ENCODE results near the gene OR2J1.
"Not testable (repeated sequence)": the region's sequence is repeated elsewhere in the genome, so short reads cannot be mapped to it uniquely, and the experiment has no call there.

The OR2J1 gene

GRCh38 chr6:29097803-29098202 lies 1.5 kb upstream of the OR2J1 start:
- Histone ChIP-seq H3K27me3 (ENCODE audit: control insufficient read depth in 1 of 2, insufficient read depth in 1 of 2, low read length in 2 of 2) (no peaks in the 10 kb centered on the region), H3K18ac (ENCODE audit: low read depth in 1 of 2, low read length in 2 of 2) (no peak overlapping the region), H3K14ac (ENCODE audit: low read length in 2 of 2) (no peak overlapping the region), H2BK120ac (ENCODE audit: low read depth, low read length) (no peak overlapping the region), H3K4me2 (ENCODE audit: low read length, poor library complexity, severe bottlenecking) (no peak overlapping the region), H2BK5ac (ENCODE audit: low read depth, low read length, poor library complexity, severe bottlenecking) (no peak overlapping the region), H4K8ac (ENCODE audit: low read length) (no peak overlapping the region), H2AK5ac (ENCODE audit: low read length, severe bottlenecking) (no peak overlapping the region), H4K91ac (ENCODE audit: low read length) (no peak overlapping the region), H3K4me1 (ENCODE audit: control insufficient read depth, insufficient read depth, low read depth, low read length) (no peaks in the 10 kb centered on the region), H3K9ac (ENCODE audit: low read length) (no peak overlapping the region), H2BK15ac (ENCODE audit: low read depth, poor library complexity, severe bottlenecking) (no peak overlapping the region), H3K4me3 (ENCODE audit: insufficient read depth in 1 of 2, low read depth in 1 of 2, low read length in 2 of 2) (no peak overlapping the region), H2BK12ac (ENCODE audit: low read length in 2 of 2) (no peak overlapping the region), H3K9me3 (ENCODE audit: control insufficient read depth, low read length) (no peaks in the 10 kb centered on the region), H3K27ac (ENCODE audit: low read length, poor library complexity, severe bottlenecking) (no peak overlapping the region), H3K23ac (ENCODE audit: low read length in 2 of 2) (no peak overlapping the region), H2AFZ (ENCODE audit: low read depth, low read length) (no peak overlapping the region), H3K4ac (ENCODE audit: low read depth in 1 of 2, low read length in 2 of 2) (no peak overlapping the region), H3K36me3 (ENCODE audit: control insufficient read depth in 1 of 2, insufficient read depth in 2 of 2, low read depth in 1 of 2, low read length in 2 of 2) (no peaks in the 10 kb centered on the region), H3K79me1 (replicated peaks; ENCODE audit: low read length, poor library complexity, severe bottlenecking) (no peaks in the 10 kb centered on the region)
- no peak for DNase-seq
- no CpG with 5 or more reads among the region's 1 CpG for WGBS

- Histone ChIP-seq H4K91ac (ENCODE audit: low read length) (no peak within 1 kb of the TSS), H3K36me3 (ENCODE audit: control insufficient read depth in 1 of 2, insufficient read depth in 2 of 2, low read depth in 1 of 2, low read length in 2 of 2) (no peaks in the 10 kb centered on the region), H3K18ac (ENCODE audit: low read depth in 1 of 2, low read length in 2 of 2) (no peak within 1 kb of the TSS), H3K23ac (ENCODE audit: low read length in 2 of 2) (no peak within 1 kb of the TSS), H3K4ac (ENCODE audit: low read depth in 1 of 2, low read length in 2 of 2) (no peak within 1 kb of the TSS), H2AFZ (ENCODE audit: low read depth, low read length) (no peak within 1 kb of the TSS), H4K8ac (ENCODE audit: low read length) (no peak within 1 kb of the TSS), H3K4me1 (ENCODE audit: control insufficient read depth, insufficient read depth, low read depth, low read length) (no peaks in the 10 kb centered on the region), H3K27me3 (ENCODE audit: control insufficient read depth in 1 of 2, insufficient read depth in 1 of 2, low read length in 2 of 2) (no peaks in the 10 kb centered on the region), H3K79me1 (replicated peaks; ENCODE audit: low read length, poor library complexity, severe bottlenecking) (no peaks in the 10 kb centered on the region), H3K9me3 (ENCODE audit: control insufficient read depth, low read length) (no peaks in the 10 kb centered on the region), H3K9ac (ENCODE audit: low read length) (no peak within 1 kb of the TSS), H3K4me2 (ENCODE audit: low read length, poor library complexity, severe bottlenecking) (no peak within 1 kb of the TSS), H3K27ac (ENCODE audit: low read length, poor library complexity, severe bottlenecking) (no peak within 1 kb of the TSS), H2BK120ac (ENCODE audit: low read depth, low read length) (no peak within 1 kb of the TSS), H2BK12ac (ENCODE audit: low read length in 2 of 2) (no peak within 1 kb of the TSS), H2BK15ac (ENCODE audit: low read depth, poor library complexity, severe bottlenecking) (no peak within 1 kb of the TSS), H3K14ac (ENCODE audit: low read length in 2 of 2) (no peak within 1 kb of the TSS), H2AK5ac (ENCODE audit: low read length, severe bottlenecking) (no peak within 1 kb of the TSS), H3K4me3 (ENCODE audit: insufficient read depth in 1 of 2, low read depth in 1 of 2, low read length in 2 of 2) (no peak within 1 kb of the TSS), H2BK5ac (ENCODE audit: low read depth, low read length, poor library complexity, severe bottlenecking) (no peak within 1 kb of the TSS)
- 27% methylated on average over 1 of the region's 1 CpG for WGBS
- DNase-seq, result no peak
Measured at GRCh38 chr6:29107758-29108157, 8.5 kb downstream of the OR2J1 start, which contains the start of gene OR2J3. OR2J3 (plus strand) TSS chr6:29108058; CDS start chr6:29111891, 3,833 bp downstream.

DNA sequence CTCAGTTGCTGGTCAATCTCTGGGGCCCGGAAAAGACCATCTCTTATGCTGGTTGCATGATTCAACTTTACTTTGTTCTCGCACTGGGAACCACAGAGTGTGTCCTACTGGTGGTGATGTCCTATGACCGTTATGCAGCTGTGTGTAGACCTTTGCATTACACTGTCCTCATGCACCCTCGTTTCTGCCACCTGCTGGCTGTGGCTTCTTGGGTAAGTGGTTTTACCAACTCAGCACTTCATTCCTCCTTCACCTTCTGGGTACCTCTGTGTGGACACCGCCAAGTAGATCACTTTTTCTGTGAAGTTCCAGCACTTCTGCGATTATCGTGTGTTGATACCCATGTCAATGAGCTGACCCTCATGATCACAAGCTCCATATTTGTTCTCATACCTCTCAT lies 12.8 kb downstream of the OR2J1 start:
- no peak overlapping the region for H2BK120ac ChIP-seq (ENCODE audit: low read depth, low read length)
- no peak overlapping the region for H2AFZ ChIP-seq (ENCODE audit: low read depth, low read length)
- H3K23ac ChIP-seq (ENCODE audit: low read length in 2 of 2), result no peak overlapping the region
- no peak overlapping the region for H3K18ac ChIP-seq (ENCODE audit: low read depth in 1 of 2, low read length in 2 of 2)
- DNase-seq, result no peak
- no peak overlapping the region for H3K27ac ChIP-seq (ENCODE audit: low read length, poor library complexity, severe bottlenecking)
- H3K36me3 ChIP-seq (ENCODE audit: control insufficient read depth in 1 of 2, insufficient read depth in 2 of 2, low read depth in 1 of 2, low read length in 2 of 2), result no peaks in the 10 kb centered on the region
- H4K91ac ChIP-seq (ENCODE audit: low read length), result no peak overlapping the region
- H2BK15ac ChIP-seq (ENCODE audit: low read depth, poor library complexity, severe bottlenecking), result no peak overlapping the region
- H3K9ac ChIP-seq (ENCODE audit: low read length), result no peak overlapping the region
- no peak overlapping the region for H2BK12ac ChIP-seq (ENCODE audit: low read length in 2 of 2)
- no peak overlapping the region for H3K4ac ChIP-seq (ENCODE audit: low read depth in 1 of 2, low read length in 2 of 2)
- H3K4me1 ChIP-seq (ENCODE audit: control insufficient read depth, insufficient read depth, low read depth, low read length), result no peaks in the 10 kb centered on the region
- H2BK5ac ChIP-seq (ENCODE audit: low read depth, low read length, poor library complexity, severe bottlenecking), result no peak overlapping the region
- no peaks in the 10 kb centered on the region for H3K27me3 ChIP-seq (ENCODE audit: control insufficient read depth in 1 of 2, insufficient read depth in 1 of 2, low read length in 2 of 2)
- no peak overlapping the region for H4K8ac ChIP-seq (ENCODE audit: low read length)
- H3K79me1 ChIP-seq (replicated peaks; ENCODE audit: low read length, poor library complexity, severe bottlenecking), result no peaks in the 10 kb centered on the region
- H3K4me2 ChIP-seq (ENCODE audit: low read length, poor library complexity, severe bottlenecking), result no peak overlapping the region
- H2AK5ac ChIP-seq (ENCODE audit: low read length, severe bottlenecking), result no peak overlapping the region
- no peak overlapping the region for H3K14ac ChIP-seq (ENCODE audit: low read length in 2 of 2)
- no peak overlapping the region for H3K4me3 ChIP-seq (ENCODE audit: insufficient read depth in 1 of 2, low read depth in 1 of 2, low read length in 2 of 2)
- H3K9me3 ChIP-seq (ENCODE audit: control insufficient read depth, low read length), result no peaks in the 10 kb centered on the region
- WGBS, result 60% methylated on average over 7 of the region's 7 CpGs

GRCh38 chr6:29114964-29115363 lies 15.7 kb downstream of the OR2J1 start:
- not testable (repeated sequence) for H3K4ac ChIP-seq (ENCODE audit: low read depth in 1 of 2, low read length in 2 of 2); H3K9me3 ChIP-seq (ENCODE audit: control insufficient read depth, low read length); H3K18ac ChIP-seq (ENCODE audit: low read depth in 1 of 2, low read length in 2 of 2); H3K27me3 ChIP-seq (ENCODE audit: control insufficient read depth in 1 of 2, insufficient read depth in 1 of 2, low read length in 2 of 2); H2BK12ac ChIP-seq (ENCODE audit: low read length in 2 of 2); H3K79me1 ChIP-seq (replicated peaks; ENCODE audit: low read length, poor library complexity, severe bottlenecking); H2AK5ac ChIP-seq (ENCODE audit: low read length, severe bottlenecking); H3K23ac ChIP-seq (ENCODE audit: low read length in 2 of 2); H3K14ac ChIP-seq (ENCODE audit: low read length in 2 of 2); H2BK120ac ChIP-seq (ENCODE audit: low read depth, low read length); H3K27ac ChIP-seq (ENCODE audit: low read length, poor library complexity, severe bottlenecking); H4K91ac ChIP-seq (ENCODE audit: low read length); H3K4me3 ChIP-seq (ENCODE audit: insufficient read depth in 1 of 2, low read depth in 1 of 2, low read length in 2 of 2); DNase-seq; H2AFZ ChIP-seq (ENCODE audit: low read depth, low read length); H4K8ac ChIP-seq (ENCODE audit: low read length); H2BK5ac ChIP-seq (ENCODE audit: low read depth, low read length, poor library complexity, severe bottlenecking); H3K4me1 ChIP-seq (ENCODE audit: control insufficient read depth, insufficient read depth, low read depth, low read length); H3K36me3 ChIP-seq (ENCODE audit: control insufficient read depth in 1 of 2, insufficient read depth in 2 of 2, low read depth in 1 of 2, low read length in 2 of 2); H2BK15ac ChIP-seq (ENCODE audit: low read depth, poor library complexity, severe bottlenecking); H3K4me2 ChIP-seq (ENCODE audit: low read length, poor library complexity, severe bottlenecking); H3K9ac ChIP-seq (ENCODE audit: low read length)
- no CpG with 5 or more reads among the region's 3 CpGs for WGBS
